ENCODE data around the gene ZHX3. TPM values are rescaled to one million over a fixed set of nuclear protein-coding genes. Genes with fewer than 3 reads are reported as not detected.

ZHX3 gene
- total and polyA plus RNA-seq, 9 of the 15 experiments (the other 6 are each of a cell fraction or from before 2014, with no cell fraction given): 0.80 to 14.6 (median 4.9) TPM

GRCh38 chr20:41228858-41229257 is 88.7 kb downstream of the ZHX3 start:
- ATAC-seq (no peak), FAIRE-seq (no peak), DNase-seq (ENCODE audit: extremely low read depth in 1 of 4, low spot score in 3 of 4) (no peak)
- H3K9ac ChIP-seq (ENCODE audit: insufficient read depth in 1 of 2, low read depth in 2 of 2, low read length in 2 of 2): no peak overlapping the region
- no TSS peak for BruUV-seq (replicated peaks)
- intact Hi-C loops (cut with micrococcal nuclease) (no loop called here), in situ Hi-C loops (cut with MboI) (no loop called here)
- H3K27me3 ChIP-seq (ENCODE audit: control insufficient read depth in 2 of 2, insufficient read depth in 2 of 2, low read length in 2 of 2): no peaks in the 10 kb centered on the region
- CTCF ChIA-PET (ENCODE audit: low intra/inter-chr PET ratio): no interaction called here
- no peak overlapping the region for H3K27ac ChIP-seq (ENCODE audit: extremely low read depth, low read depth, low read length)
- H2AFZ ChIP-seq (ENCODE audit: low read depth, low read length): no peak overlapping the region
- no peak overlapping the region for H3K4me3 ChIP-seq
- POLR2A ChIA-PET: no interaction called here
- no peaks in the 10 kb centered on the region for H3K9me3 ChIP-seq (replicated peaks; ENCODE audit: control insufficient read depth, insufficient read depth, low read depth, low read length)
- TF ChIP-seq NFE2L1 (tag; IDR thresholded peaks at IDR 0.05; ENCODE audit: borderline replicate concordance, low read depth): no peak
- TF ChIP-seq CC2D1A (IDR thresholded peaks at IDR 0.05): no peak
- TF ChIP-seq ZNF444 (CRISPR knock-in tag; IDR thresholded peaks at IDR 0.05): no peak
- no peak for TF ChIP-seq ZBTB12 (CRISPR knock-in tag; IDR thresholded peaks at IDR 0.05)
- no peak for TF ChIP-seq ZNF561 (CRISPR knock-in tag; conservative IDR thresholded peaks at IDR 0.05)
- TF ChIP-seq SRSF3 (IDR thresholded peaks at IDR 0.05; ENCODE audit: insufficient read depth, low read length): no peak
- no peak for TF ChIP-seq VEZF1 (CRISPR knock-in tag; IDR thresholded peaks at IDR 0.05)
- no peak for TF ChIP-seq ZNF79 (CRISPR knock-in tag; IDR thresholded peaks at IDR 0.05; ENCODE audit: low read depth)
- TF ChIP-seq PRMT5 (CRISPR knock-in tag; IDR thresholded peaks at IDR 0.05): no peak
- H3K79me2 ChIP-seq (ENCODE audit: control insufficient read depth, insufficient read depth, low read length): no peaks in the 10 kb centered on the region
- H3K9me1 ChIP-seq (ENCODE audit: control insufficient read depth, insufficient read depth, low read length): no peaks in the 10 kb centered on the region
- H3K36me3 ChIP-seq (ENCODE audit: control insufficient read depth, insufficient read depth, low read length): no peaks in the 10 kb centered on the region
- peaks cover 3 to 4% of the 10 kb centered on the region in 2 experiments; a peak in 4 of 5 replicates for H3K4me1 ChIP-seq (replicated peaks in 1 of 2; ENCODE audit: control insufficient read depth in 2 of 2, insufficient read depth in 2 of 2, low read length in 2 of 2)
- H3K4me2 ChIP-seq (ENCODE audit: insufficient read depth, low read length): no peak overlapping the region
- 0 out of 2 replicates have a peak, but pooled peaks cover 3% of the 10 kb centered on the region for H4K20me1 ChIP-seq (replicated peaks; ENCODE audit: control insufficient read depth, insufficient read depth, low read length)
